H1 (cell line): ENCODE results near the gene CABCOCO1. TPM values are rescaled to one million over a fixed set of nuclear protein-coding genes. Genes with fewer than 3 reads are reported as not detected.

Source experiments
- CTCF ChIA-PET: fragments of 300-600 bp; sonication (Branson Sonifier 250); formaldehyde crosslinking; loops from one replicate; lab custom pipeline; 2021; ENCODE audit not compliant: partially characterized antibody; lab: Charles Lee
- POLR2A ChIA-PET: fragments of 300-600 bp; sonication (Branson Sonifier 250); formaldehyde crosslinking; loops from one replicate; lab custom pipeline; 2021; ENCODE audit warnings: inconsistent platforms; ENCODE audit not compliant: partially characterized antibody; lab: Charles Lee
- DNase-seq, 2 experiments: peaks; one replicate each; pipeline versions ENCODE4 v3.0.0 to v3.0.0-alpha.2; 2010 to 2022; ENCODE audit warnings: low spot score in 2 of 2, low read depth in 1 of 2, mixed read lengths in 1 of 2
- FAIRE-seq: peaks from 2 replicates; lab custom pipeline; 2011; peaks lifted over from hg19 to GRCh38; lab: Jason Lieb, UNC
- H2AFZ ChIP-seq: 2 replicates; pipeline ENCODE4 v1.8.1; 2012; ENCODE audit warnings: low read length, inconsistent platforms
- H2AK5ac ChIP-seq: 2 replicates; pipeline ENCODE4 v1.6.1; 2013; ENCODE audit warnings: low read depth, low read length
- H2BK120ac ChIP-seq: replicated peaks from 2 replicates; pipeline ENCODE3; 2013; ENCODE audit warnings: low read depth, low read length, inconsistent platforms
- H2BK12ac ChIP-seq: 2 replicates; pipeline ENCODE4 v1.6.1; 2013; ENCODE audit warnings: low read depth, low read length
- H2BK15ac ChIP-seq: 2 replicates; pipeline ENCODE4 v1.6.1; 2013; ENCODE audit warnings: low read length
- H2BK20ac ChIP-seq: 2 replicates; pipeline ENCODE4 v1.6.1; 2013; ENCODE audit warnings: low read length
- H2BK5ac ChIP-seq: 2 replicates; pipeline ENCODE4 v1.6.1; 2013; ENCODE audit warnings: low read depth, low read length
- H3K14ac ChIP-seq: 2 replicates; pipeline ENCODE4 v1.6.1; 2013; ENCODE audit warnings: inconsistent platforms; ENCODE audit not compliant: insufficient read length
- H3K18ac ChIP-seq: 2 replicates; pipeline ENCODE4 v1.6.1; 2013; ENCODE audit warnings: low read length; ENCODE audit errors: extremely low read depth
- H3K23ac ChIP-seq: 2 replicates; pipeline ENCODE4 v1.6.1; 2013; ENCODE audit warnings: inconsistent platforms; ENCODE audit not compliant: insufficient read length
- H3K23me2 ChIP-seq: 2 replicates; pipeline ENCODE4 v1.6.1; 2013; ENCODE audit warnings: low read depth, low read length
- H3K27ac ChIP-seq: 2 replicates; pipeline ENCODE4 v1.6.1; 2011; ENCODE audit warnings: low read depth, low read length, inconsistent platforms
- H3K27me3 ChIP-seq, 4 experiments: replicated peaks in 1 of 4; 1 replicate in 1 of 4; 2 replicates in 3 of 4; pipeline versions ENCODE4 v1.6.1 to v1.8.1; 2011 to 2013; ENCODE audit warnings: low read length in 3 of 4, mild to moderate bottlenecking in 3 of 4, inconsistent platforms in 2 of 4, mixed read lengths in 2 of 4, moderate library complexity in 1 of 4; ENCODE audit not compliant: control insufficient read depth in 3 of 4, insufficient read depth in 3 of 4; ENCODE audit errors: extremely low read depth in 1 of 4
- H3K36me3 ChIP-seq, 4 experiments: 2 replicates each; pipeline versions ENCODE4 v1.6.1 to v1.8.1; 2011 to 2013; ENCODE audit warnings: mild to moderate bottlenecking in 4 of 4, low read length in 3 of 4, moderate library complexity in 2 of 4, control low read depth in 1 of 4, inconsistent platforms in 1 of 4; ENCODE audit not compliant: insufficient read depth in 4 of 4, control insufficient read depth in 2 of 4
- H3K4ac ChIP-seq: replicated peaks from 2 replicates; pipeline ENCODE3; 2013; ENCODE audit warnings: low read length, low read depth, mixed read lengths, inconsistent platforms; ENCODE audit not compliant: insufficient read length
- H3K4me1 ChIP-seq, 4 experiments: replicated peaks in 1 of 4; 1 replicate in 1 of 4; 2 replicates in 3 of 4; pipeline versions ENCODE4 v1.6.1 to v1.8.1; 2011 to 2013; ENCODE audit warnings: low read length in 3 of 4, inconsistent platforms in 2 of 4, mixed read lengths in 1 of 4; ENCODE audit not compliant: insufficient read depth in 4 of 4, control insufficient read depth in 3 of 4
- H3K4me2 ChIP-seq, 2 experiments: 2 replicates each; pipeline versions ENCODE4 v1.6.1 to v1.8.1; 2011 to 2013; ENCODE audit warnings: low read depth in 2 of 2, low read length in 2 of 2, control low read depth in 1 of 2, inconsistent platforms in 1 of 2, mild to moderate bottlenecking in 1 of 2; ENCODE audit not compliant: insufficient read depth in 1 of 2
- H3K4me3 ChIP-seq, 4 experiments: fragments of 200-600, 300-600 bp in 1 of 4; sonication (generic), shearing (Covaris generic), sonication (Bioruptor Twin) in 1 of 4; 2 replicates each; pipeline versions ENCODE4 v1.5.1 to v1.8.1; 2011 to 2016; ENCODE audit warnings: low read length in 4 of 4, low read depth in 3 of 4, control low read depth in 2 of 4, inconsistent platforms in 2 of 4, mild to moderate bottlenecking in 2 of 4, mixed read lengths in 1 of 4, moderate library complexity in 1 of 4; ENCODE audit not compliant: insufficient read depth in 2 of 4; ENCODE audit errors: extremely low read depth in 1 of 4
- H3K56ac ChIP-seq: replicated peaks from 2 replicates; pipeline ENCODE3; 2013; ENCODE audit warnings: low read depth, mild to moderate bottlenecking, mixed read lengths, low read length, inconsistent platforms; ENCODE audit not compliant: insufficient read length
- H3K79me1 ChIP-seq: 2 replicates; pipeline ENCODE4 v1.6.1; 2013; ENCODE audit warnings: low read depth, low read length, control low read depth
- H3K79me2 ChIP-seq, 2 experiments: 2 replicates each; pipeline versions ENCODE4 v1.6.1 to v1.8.1; 2012 to 2013; ENCODE audit warnings: low read length in 2 of 2, mild to moderate bottlenecking in 2 of 2, inconsistent platforms in 1 of 2; ENCODE audit not compliant: insufficient read depth in 2 of 2, control insufficient read depth in 1 of 2
- H3K9ac ChIP-seq, 4 experiments: replicated peaks in 1 of 4; 1 replicate in 1 of 4; 2 replicates in 3 of 4; pipeline versions ENCODE4 v1.6.1 to v1.8.1; 2011 to 2013; ENCODE audit warnings: low read depth in 3 of 4, low read length in 3 of 4, control low read depth in 2 of 4, mild to moderate bottlenecking in 2 of 4, moderate library complexity in 2 of 4, inconsistent platforms in 1 of 4; ENCODE audit errors: extremely low read depth in 1 of 4
- H3K9me3 ChIP-seq, 2 experiments: 2 replicates each; pipeline versions ENCODE4 v1.6.1 to v1.8.1; 2012 to 2013; ENCODE audit warnings: mild to moderate bottlenecking in 2 of 2, moderate library complexity in 2 of 2, control low read depth in 1 of 2, inconsistent platforms in 1 of 2, low read depth in 1 of 2, low read length in 1 of 2, mixed read lengths in 1 of 2; ENCODE audit not compliant: insufficient read depth in 2 of 2
- H4K20me1 ChIP-seq, 2 experiments: replicated peaks in 1 of 2; 2 replicates each; pipeline versions ENCODE3 to v1.8.1; 2011 to 2013; ENCODE audit warnings: inconsistent platforms in 2 of 2, low read length in 2 of 2, mild to moderate bottlenecking in 1 of 2; ENCODE audit not compliant: insufficient read depth in 2 of 2, control insufficient read depth in 1 of 2
- H4K5ac ChIP-seq: 2 replicates; pipeline ENCODE4 v1.6.1; 2013; ENCODE audit warnings: low read length, low read depth, mixed read lengths, inconsistent platforms; ENCODE audit not compliant: insufficient read length
- H4K8ac ChIP-seq: 2 replicates; pipeline ENCODE4 v1.8.0; 2013; ENCODE audit warnings: mild to moderate bottlenecking, moderate library complexity, low read length, inconsistent platforms; ENCODE audit not compliant: insufficient read depth; ENCODE audit errors: extremely low read depth
- H4K91ac ChIP-seq: replicated peaks from 2 replicates; pipeline ENCODE3; 2013; ENCODE audit warnings: low read length, mixed read lengths, inconsistent platforms; ENCODE audit not compliant: insufficient read length
- CBX5 ChIP-seq: fragments of 300-800, 300-1000 bp; sonication (generic); IDR thresholded peaks from 2 replicates; pipeline ENCODE4 v1.7.1; 2016; ENCODE audit warnings: antibody characterized with exemption, low read length, low read depth
- EP300 ChIP-seq, 2 experiments: IDR thresholded peaks; 1 replicate in 1 of 2; 2 replicates in 1 of 2; pipeline ENCODE4 v1.6.1; 2011 to 2012; ENCODE audit warnings: low read depth in 2 of 2, low read length in 2 of 2, mild to moderate bottlenecking in 2 of 2, borderline replicate concordance in 1 of 2, inconsistent platforms in 1 of 2, moderate library complexity in 1 of 2
- HDAC6 ChIP-seq: IDR thresholded peaks from one replicate; pipeline ENCODE4 v1.7.1; 2012; ENCODE audit warnings: low read depth, mild to moderate bottlenecking, inconsistent platforms, low read length, moderate library complexity
- POLR2A ChIP-seq, 2 experiments: IDR thresholded peaks; 1 replicate in 1 of 2; 2 replicates in 1 of 2; pipeline ENCODE4 v1.6.1; 2011; ENCODE audit warnings: low read depth in 2 of 2, low read length in 2 of 2, mild to moderate bottlenecking in 2 of 2; ENCODE audit errors: control extremely low read depth in 1 of 2
- RBBP5 ChIP-seq: IDR thresholded peaks from 2 replicates; pipeline ENCODE4 v1.7.1; 2012; ENCODE audit warnings: low read depth, mild to moderate bottlenecking, inconsistent platforms, low read length, moderate library complexity, borderline replicate concordance
- RXRA ChIP-seq: IDR thresholded peaks from 2 replicates; pipeline ENCODE4 v1.6.1; 2011; ENCODE audit warnings: low read depth, mild to moderate bottlenecking, low read length, moderate library complexity; ENCODE audit not compliant: insufficient read depth
- SAP30 ChIP-seq: fragments of 300-600 bp; sonication (generic); IDR thresholded peaks from 2 replicates; pipeline ENCODE4 v1.7.1; 2012; ENCODE audit warnings: low read length, moderate library complexity, mild to moderate bottlenecking, inconsistent platforms; ENCODE audit not compliant: insufficient read depth, insufficient replicate concordance
- TAF1 ChIP-seq: IDR thresholded peaks from 2 replicates; pipeline ENCODE4 v1.6.1; 2011; ENCODE audit warnings: mild to moderate bottlenecking, low read depth, low read length
- TEAD4 ChIP-seq: IDR thresholded peaks from 2 replicates; pipeline ENCODE4 v1.6.1; 2012; ENCODE audit warnings: low read depth, low read length, inconsistent platforms, mixed read lengths
- WGBS, 2 experiments: shearing (Covaris generic) in 1 of 2; methylation state at CpG; one replicate each; pipeline versions ENCODE4 v1.1.6 to v1.1.7; 2013 to 2015; ENCODE audit warnings: low lambda C conversion rate in 2 of 2, mixed read lengths in 2 of 2, inconsistent platforms in 1 of 2, low coverage in 1 of 2, missing lambda C conversion rate in 1 of 2; ENCODE audit not compliant: insufficient replicate concordance in 2 of 2, insufficient coverage in 1 of 2, insufficient read length in 1 of 2; ENCODE audit errors: extremely low coverage in 1 of 2, missing lambda C conversion rate in 1 of 2; 5-methylcytosine and 5-hydroxymethylcytosine counted together
- polyA plus RNA-seq, 7 experiments: library from polyadenylated mRNA; depleted of rRNA in 3 of 7; stranded (reverse) in 5 of 7; unstranded in 2 of 7; fragments of >200 nt in 5 of 7; fragments of 200-250 nt in 2 of 7; gene quantifications; 1 replicate in 5 of 7; 2 replicates in 1 of 7; 4 replicates in 1 of 7; pipeline versions ENCODE4 v1.2.1 to v1.2.3, GENCODE V29; 2011 to 2013; ENCODE audit warnings: missing spikeins in 2 of 7, mixed read lengths in 2 of 7
- total RNA-seq: library from RNA; stranded (reverse); fragmentation: NEBNext Ultra II Directional; extraction: Animal tissue kit (Norgen Biotek cat#: 25700); gene quantifications from 2 replicates; pipeline ENCODE4 v1.2.1, GENCODE V29; 2021

CABCOCO1 gene
- total and polyA plus RNA-seq, 2 of the 8 experiments (the other 6 are each of a cell fraction or from before 2014, with no cell fraction given): not detected

DNA sequence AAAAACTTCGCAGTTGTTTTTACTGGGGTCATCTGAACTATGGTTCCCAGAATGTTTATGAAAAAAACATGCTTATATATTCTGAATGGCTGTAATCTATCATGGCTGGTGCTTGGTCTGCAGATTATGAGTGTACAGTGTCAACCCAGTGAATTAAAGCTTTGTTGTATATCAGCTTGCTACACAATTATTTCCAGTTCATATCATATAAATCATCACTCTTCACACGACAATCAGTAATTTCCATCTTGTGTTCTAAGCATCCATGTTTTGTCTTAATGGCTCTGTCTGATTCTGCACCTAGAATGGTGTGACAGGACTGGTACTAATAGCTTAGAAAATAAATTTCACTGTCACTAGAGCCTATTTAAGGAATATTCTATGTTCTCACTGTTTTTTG lies 83.6 kb downstream of the CABCOCO1 start:
- Histone ChIP-seq H3K79me2 (no peaks in the 10 kb centered on the region), H4K20me1 (no peaks in the 10 kb centered on the region), H3K14ac (no peak overlapping the region), H3K23ac (no peak overlapping the region), H2BK120ac (no peak overlapping the region), H4K5ac (no peak overlapping the region), H2BK12ac (no peak overlapping the region), H2BK5ac (no peak overlapping the region), H3K9me3 (0 out of 4 replicates have a peak, but pooled peaks cover 0 to 4% of the 10 kb centered on the region in 2 experiments), H3K4me1 (no peaks in the 10 kb centered on the region), H4K91ac (no peak overlapping the region), H3K56ac (no peak overlapping the region), H3K4me2 (no peak overlapping the region), H3K36me3 (no peaks in the 10 kb centered on the region), H3K27me3 (no peaks in the 10 kb centered on the region), H2BK20ac (no peak overlapping the region), H2BK15ac (no peak overlapping the region), H2AFZ (no peak overlapping the region), H3K4ac (no peak overlapping the region), H3K27ac (no peak overlapping the region), H3K4me3 (no peak overlapping the region), H3K79me1 (no peaks in the 10 kb centered on the region), H3K9ac (no peak overlapping the region), H3K23me2 (no peaks in the 10 kb centered on the region), H3K18ac (no peak overlapping the region), H4K8ac (no peak overlapping the region), H2AK5ac (no peak overlapping the region)
- DNase-seq: no peak
- FAIRE-seq: no peak
- POLR2A ChIA-PET: no interaction called here
- WGBS, 2 experiments: 89% methylated on average over 2 of the region's 2 CpGs; no CpG with 5 or more reads in 1 of the 2 experiments
- TF ChIP-seq RBBP5 (no peak), TEAD4 (no peak), POLR2A (IDR thresholded peaks at IDR 0.05; ENCODE audit: control extremely low read depth in 1 of 2, low read depth in 2 of 2, low read length in 2 of 2) (no peak), TAF1 (no peak), CBX5 (no peak), EP300 (IDR thresholded peaks at IDR 0.05; ENCODE audit: borderline replicate concordance in 1 of 2, low read depth in 2 of 2, low read length in 2 of 2) (no peak), RXRA (no peak), HDAC6 (no peak), SAP30 (no peak)
- CTCF ChIA-PET: interaction anchor here (1.0 to 10.3 kb wide), 3 partner anchors 13 to 88 kb away, joined by 3 to 120 read pairs (median 49); no protein-coding TSS in a partner anchor
